Body of pancreas (tissue), 4 donors: ENCODE data around the gene PLPP4. TPM values are rescaled to one million over a fixed set of nuclear protein-coding genes. Genes with fewer than 3 reads are reported as not detected.

Source experiments
- ATAC-seq: fragments of 150-250 bp; one replicate; pipeline ENCODE4 v1.9.1; 2016
- DNase-seq, 4 donors: peaks; one replicate each; pipeline ENCODE4 v3.0.0-alpha.2; 2019
- H3K27ac ChIP-seq, 4 donors: fragments of 200-600 bp; sonication (generic); 1 replicate in 3 of 4; 2 replicates in 1 of 4; pipeline versions ENCODE4 v1.5.1 to v1.6.1; 2016 to 2019; ENCODE audit warnings: mild to moderate bottlenecking in 1 of 4, mixed read lengths in 1 of 4, moderate library complexity in 1 of 4
- H3K27me3 ChIP-seq, 2 donors: fragments of 200-600 bp; sonication (generic); one replicate each; pipeline ENCODE4 v1.6.0; 2016; ENCODE audit warnings: mild to moderate bottlenecking in 1 of 2
- H3K36me3 ChIP-seq, 2 donors: fragments of 200-600 bp; sonication (generic); replicated peaks in 1 of 2; 2 replicates each; pipeline ENCODE4 v1.5.1; 2016; ENCODE audit warnings: low read depth in 2 of 2; ENCODE audit not compliant: insufficient read depth in 1 of 2
- H3K4me1 ChIP-seq: fragments of 200-600 bp; sonication (generic); one replicate; pipeline ENCODE4 v1.6.0; 2016
- H3K4me3 ChIP-seq, 2 donors: fragments of 200-600 bp; sonication (generic); 1 replicate in 1 of 2; 2 replicates in 1 of 2; pipeline ENCODE4 v1.5.1; 2016 to 2019
- H3K9me3 ChIP-seq, 3 donors: fragments of 200-600 bp; sonication (generic); 1 replicate in 2 of 3; 2 replicates in 1 of 3; pipeline ENCODE4 v1.5.1; 2016
- CTCF ChIP-seq, 7 experiments: fragments of 450-650 bp in 4 of 7; fragments of 200-600 bp in 3 of 7; sonication (generic) in 3 of 7; IDR thresholded peaks; one replicate each; pipeline ENCODE4 v1.5.1; 2016 to 2019; ENCODE audit warnings: antibody characterized with exemption in 7 of 7
- POLR2A ChIP-seq, 3 donors: fragments of 450-650 bp; IDR thresholded peaks; one replicate each; pipeline ENCODE4 v1.6.1; 2016; ENCODE audit warnings: antibody characterized with exemption in 3 of 3, mild to moderate bottlenecking in 2 of 3
- WGBS, 2 donors: methylation state at CpG; one replicate each; pipeline ENCODE4 v1.1.5; 2017; 5-methylcytosine and 5-hydroxymethylcytosine counted together
- intact Hi-C: fragments of 100-400 bp; cut with DNase I; formaldehyde crosslinking; loops from one replicate; pipeline ENCODE4 v1.15.1; 2023
- total RNA-seq, 2 donors: library from RNA; depleted of rRNA; stranded (reverse); fragments of >200 nt; gene quantifications; one replicate each; pipeline ENCODE4 v1.1.0, GENCODE V29; 2016

Gene PLPP4
- total RNA-seq, 2 donors from 2014 or later = 0.78 TPM; not detected in 1

- Histone ChIP-seq H3K4me3 (no peak overlapping the region), H3K27me3 (no peaks in the 10 kb centered on the region), H3K4me1 (no peaks in the 10 kb centered on the region), H3K9me3 (no peaks in the 10 kb centered on the region), H3K36me3 (no peaks in the 10 kb centered on the region), H3K27ac (no peak overlapping the region)
- 51 to 53% methylated on average over 5 of the region's 5 CpGs for WGBS, 2 donors
- TF ChIP-seq CTCF (IDR thresholded peaks at IDR 0.05) (no peak), POLR2A (IDR thresholded peaks at IDR 0.05) (no peak)
- ATAC-seq = no peak
- DNase-seq = no peak
- intact Hi-C loops = loop anchor here (5.0 kb wide), 1 partner anchor 317 kb away; no protein-coding TSS in a partner anchor
Observed at GRCh38 chr10:120420421-120420820, 36.6 kb upstream of the PLPP4 start.

- Histone ChIP-seq H3K4me1 (no peaks in the 10 kb centered on the region), H3K9me3 (no peaks in the 10 kb centered on the region), H3K4me3 (no peak overlapping the region), H3K36me3 (no peaks in the 10 kb centered on the region), H3K27ac (no peak overlapping the region), H3K27me3 (no peaks in the 10 kb centered on the region)
- no peak for TF ChIP-seq POLR2A (IDR thresholded peaks at IDR 0.05)
- no peak for TF ChIP-seq CTCF (IDR thresholded peaks at IDR 0.05)
- intact Hi-C loops = loop anchor here (5.0 kb wide), 1 partner anchor 316 kb away; no protein-coding TSS in a partner anchor
- no peak for DNase-seq
- ATAC-seq = no peak
- WGBS, 2 donors = 21 to 24% methylated on average over 2 of the region's 2 CpGs
Observed at GRCh38 chr10:120421250-120421649, 35.8 kb upstream of the PLPP4 start.

GRCh38 chr10:120422457-120422856 lies 34.6 kb upstream of the PLPP4 start:
- no peak for TF ChIP-seq CTCF (IDR thresholded peaks at IDR 0.05)
- no peak for TF ChIP-seq POLR2A (IDR thresholded peaks at IDR 0.05)
- Histone ChIP-seq H3K4me1 (no peaks in the 10 kb centered on the region), H3K27me3 (no peaks in the 10 kb centered on the region)

GRCh38 chr10:120423431-120424197 lies 33.4 kb upstream of the PLPP4 start:
- Histone ChIP-seq H3K4me3 (no peak overlapping the region), H3K9me3 (no peaks in the 10 kb centered on the region), H3K4me1 (no peaks in the 10 kb centered on the region), H3K36me3 (no peaks in the 10 kb centered on the region), H3K27me3 (no peaks in the 10 kb centered on the region), H3K27ac (no peak overlapping the region)
- TF ChIP-seq POLR2A (IDR thresholded peaks at IDR 0.05) (no peak), CTCF (IDR thresholded peaks at IDR 0.05) (peak; percentile 64 to 89 (median 75))
- ATAC-seq = no peak
- DNase-seq = peak; percentile 29 to 63 (median 39)
- intact Hi-C loops = loop anchor here (5.0 kb wide), 1 partner anchor 314 kb away; no protein-coding TSS in a partner anchor
- 55 to 56% methylated on average over 8 of the region's 8 CpGs for WGBS, 2 donors

More at GRCh38 chr10:120422457-120422856, 34.6 kb upstream of the PLPP4 start:
- DNase-seq (no peak), ATAC-seq (no peak)
- Histone ChIP-seq H3K36me3 (no peaks in the 10 kb centered on the region), H3K27ac (no peak overlapping the region), H3K9me3 (no peaks in the 10 kb centered on the region), H3K4me3 (no peak overlapping the region)
- intact Hi-C loops = loop anchor here (5.0 kb wide), 1 partner anchor 315 kb away; no protein-coding TSS in a partner anchor
- 76% methylated on average over 7 of the region's 7 CpGs for WGBS, 2 donors

GRCh38 chr10:120424198-120424464 lies 32.9 kb upstream of the PLPP4 start:
- H3K27me3 ChIP-seq = no peaks in the 10 kb centered on the region
- ATAC-seq (no peak), DNase-seq (no peak)
- intact Hi-C loops = loop anchor here (5.0 kb wide), 1 partner anchor 313 kb away; no protein-coding TSS in a partner anchor
- H3K4me1 ChIP-seq = no peaks in the 10 kb centered on the region
- whole genome bisulfite sequencing, 2 donors = 75 to 76% methylated on average over 4 of the region's 4 CpGs
- no peak overlapping the region for H3K27ac ChIP-seq
- no peaks in the 10 kb centered on the region for H3K9me3 ChIP-seq
- no peaks in the 10 kb centered on the region for H3K36me3 ChIP-seq
- no peak overlapping the region for H3K4me3 ChIP-seq
- TF ChIP-seq POLR2A (IDR thresholded peaks at IDR 0.05) (no peak), CTCF (IDR thresholded peaks at IDR 0.05) (no peak)
